Measurements from ENCODE around the gene CCDC50.

GRCh38 chr3:191399918-191400317, 70.7 kb downstream of the CCDC50 start:
- TF ChIP-seq CTCF (IDR thresholded peaks at IDR 0.05): no peak
- no peak for TF ChIP-seq ZFX (IDR thresholded peaks at IDR 0.05; ENCODE audit: borderline replicate concordance)
